Glutamatergic neuron (in vitro differentiated cells): Measurements from ENCODE around the gene COBL. TPM values are rescaled to one million over a fixed set of nuclear protein-coding genes. Genes with fewer than 3 reads are reported as not detected.

Experiments used
- DNase-seq: peaks from one replicate; pipeline ENCODE4 v3.0.0; 2022
- H3K27ac Mint-ChIP-seq: one replicate; pipeline ENCODE4 v1.8.0; 2020; ENCODE audit warnings: mild to moderate bottlenecking, mixed read lengths, inconsistent platforms; ENCODE audit not compliant: unreplicated experiment
- H3K27me3 Mint-ChIP-seq: one replicate; pipeline ENCODE4 v1.8.0; 2020; ENCODE audit warnings: mild to moderate bottlenecking, moderate library complexity, mixed read lengths, inconsistent platforms; ENCODE audit not compliant: unreplicated experiment
- H3K36me3 Mint-ChIP-seq: one replicate; pipeline ENCODE4 v1.8.0; 2020; ENCODE audit warnings: mild to moderate bottlenecking, mixed read lengths, inconsistent platforms; ENCODE audit not compliant: unreplicated experiment
- H3K4me1 Mint-ChIP-seq: one replicate; pipeline ENCODE4 v1.8.0; 2020; ENCODE audit warnings: mild to moderate bottlenecking, low read depth, mixed read lengths, inconsistent platforms; ENCODE audit not compliant: unreplicated experiment
- H3K4me3 Mint-ChIP-seq: one replicate; pipeline ENCODE4 v1.8.0; 2020; ENCODE audit warnings: mild to moderate bottlenecking, mixed read lengths, inconsistent platforms; ENCODE audit not compliant: unreplicated experiment
- H3K9me3 Mint-ChIP-seq: one replicate; pipeline ENCODE4 v1.8.0; 2020; ENCODE audit warnings: mild to moderate bottlenecking, moderate library complexity, mixed read lengths, inconsistent platforms; ENCODE audit not compliant: unreplicated experiment
- CTCF ChIP-seq: fragments of 200-600 bp; sonication (generic); IDR thresholded peaks from one replicate; pipeline ENCODE4 v1.5.0; 2021; ENCODE audit not compliant: partially characterized antibody, unreplicated experiment
- total RNA-seq: library from RNA; stranded (reverse); fragmentation: NEBNext Ultra II Directional; extraction: Animal tissue kit (Norgen Biotek cat#: 25700); gene quantifications from one replicate; pipeline ENCODE4 v1.2.1, GENCODE V29; 2021; ENCODE audit not compliant: unreplicated experiment

COBL gene
- total RNA-seq, 1 donor from 2014 or later = 3.3 TPM

GRCh38 chr7:51224811-51225595 lies 91.6 kb downstream of the COBL start:
- no peak overlapping the region for H3K27ac Mint-ChIP-seq
- peaks cover 5% of the 10 kb centered on the region for H3K27me3 Mint-ChIP-seq
- H3K4me1 Mint-ChIP-seq = peaks cover 3% of the 10 kb centered on the region
- peaks cover 1% of the 10 kb centered on the region for H3K9me3 Mint-ChIP-seq
- no peak for TF ChIP-seq CTCF
- no peak overlapping the region for H3K4me3 Mint-ChIP-seq
- peaks cover under 1% of the 10 kb centered on the region for H3K36me3 Mint-ChIP-seq
- no peak for DNase-seq

- Mint-ChIP-seq H3K4me3 (no peak overlapping the region), H3K4me1 (peaks cover 3% of the 10 kb centered on the region), H3K27ac (no peak overlapping the region), H3K9me3 (peaks cover 1% of the 10 kb centered on the region), H3K36me3 (peaks cover 3% of the 10 kb centered on the region), H3K27me3 (peaks cover 5% of the 10 kb centered on the region)
- no peak for TF ChIP-seq CTCF
- no peak for DNase-seq
Observed at GRCh38 chr7:51223505-51223904, 93.1 kb downstream of the COBL start.

- peaks cover 1% of the 10 kb centered on the region for H3K9me3 Mint-ChIP-seq
- H3K4me3 Mint-ChIP-seq = no peak overlapping the region
- peaks cover 3% of the 10 kb centered on the region for H3K36me3 Mint-ChIP-seq
- peaks cover 4% of the 10 kb centered on the region for H3K27me3 Mint-ChIP-seq
- no peak for DNase-seq
- no peak for TF ChIP-seq CTCF
- no peak overlapping the region for H3K27ac Mint-ChIP-seq
- peaks cover 3% of the 10 kb centered on the region for H3K4me1 Mint-ChIP-seq
Observed at GRCh38 chr7:51222916-51223315, 93.7 kb downstream of the COBL start.

- no peak overlapping the region for H3K27ac Mint-ChIP-seq
- peaks cover 4% of the 10 kb centered on the region for H3K27me3 Mint-ChIP-seq
- TF ChIP-seq CTCF = no peak
- H3K9me3 Mint-ChIP-seq = peaks cover 1% of the 10 kb centered on the region
- H3K4me3 Mint-ChIP-seq = no peak overlapping the region
- H3K36me3 Mint-ChIP-seq = peaks cover 3% of the 10 kb centered on the region
- H3K4me1 Mint-ChIP-seq = peaks cover 3% of the 10 kb centered on the region
- DNase-seq = no peak
Observed at GRCh38 chr7:51220226-51220625, 96.4 kb downstream of the COBL start.

GRCh38 chr7:51219261-51219988 lies 97.2 kb downstream of the COBL start:
- Mint-ChIP-seq H3K9me3 (peaks cover 1% of the 10 kb centered on the region), H3K4me3 (no peak overlapping the region), H3K27ac (no peak overlapping the region), H3K27me3 (peaks cover 4% of the 10 kb centered on the region), H3K4me1 (peaks cover 3% of the 10 kb centered on the region), H3K36me3 (peaks cover 3% of the 10 kb centered on the region)
- DNase-seq = no peak
- no peak for TF ChIP-seq CTCF
